Activated gamma-delta T cell (primary cell): ENCODE data around the gene CPSF3.
"Not testable (repeated sequence)": the region's sequence is repeated elsewhere in the genome, so short reads cannot be mapped to it uniquely, and the experiment has no call there.

Experiments used
- DNase-seq: peaks from one replicate; lab custom pipeline; 2025; lab: John Stamatoyannopoulos, UW

The CPSF3 gene

DNA sequence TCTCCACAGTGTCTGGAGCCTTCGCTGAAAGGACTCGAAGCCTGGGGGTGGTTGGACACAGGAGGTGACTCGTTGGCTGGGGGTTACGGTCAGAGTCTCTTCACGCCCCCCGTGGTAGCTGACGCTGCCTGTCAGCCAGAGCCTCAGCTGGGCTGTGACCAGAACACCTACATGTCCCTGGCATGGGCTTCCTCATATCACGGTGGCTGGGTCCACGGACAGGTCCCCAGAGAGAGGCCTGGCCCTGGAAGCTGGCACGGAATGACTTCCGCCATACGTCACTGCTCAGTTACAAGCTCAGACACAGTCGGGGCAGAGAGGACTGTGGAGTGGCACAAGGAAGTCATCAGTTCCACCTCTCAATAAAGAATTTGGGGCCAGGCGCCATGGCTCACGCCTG is 28.6 kb upstream of the CPSF3 start:
- no peak for DNase-seq

DNA sequence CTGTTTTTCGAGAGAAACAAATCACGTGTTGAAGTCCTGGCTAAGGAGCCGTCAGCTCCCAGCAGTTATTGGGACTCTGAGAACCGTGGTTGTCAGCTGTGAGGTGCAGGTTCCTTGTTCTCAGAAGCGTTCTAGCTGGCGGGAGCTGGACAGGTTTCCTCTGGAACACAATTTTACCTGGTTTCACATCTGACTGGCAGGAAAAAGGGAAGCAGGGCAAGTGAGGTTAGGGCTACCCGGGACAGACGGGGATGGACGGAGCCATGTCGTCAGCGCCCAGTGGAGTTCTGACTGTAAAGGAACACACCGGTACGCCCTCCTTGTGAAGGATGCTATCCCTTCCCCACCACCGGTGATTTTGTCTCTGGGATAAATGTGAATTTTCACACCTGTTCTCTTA is 26.3 kb upstream of the CPSF3 start:
- no peak for DNase-seq

DNA sequence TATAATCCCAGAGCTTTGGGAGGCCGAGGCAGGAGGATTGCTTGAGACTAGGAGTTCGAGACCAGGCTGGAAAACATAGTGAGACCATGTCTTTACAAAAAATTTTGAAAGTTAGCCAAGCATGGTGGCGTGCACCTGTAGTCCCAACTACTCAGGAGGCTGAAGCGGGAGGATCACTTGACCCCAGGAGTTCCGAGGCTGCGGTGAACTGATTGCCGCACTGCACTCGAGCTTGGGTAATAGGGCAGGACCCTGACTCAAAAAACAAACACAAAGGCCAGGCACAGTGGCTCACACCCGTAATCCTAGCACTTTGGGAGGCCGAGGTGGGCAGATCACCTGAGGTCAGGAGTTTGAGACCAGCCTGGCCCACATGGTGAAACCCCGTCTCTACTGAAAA is 25.2 kb upstream of the CPSF3 start:
- DNase-seq: not testable (repeated sequence)

DNA sequence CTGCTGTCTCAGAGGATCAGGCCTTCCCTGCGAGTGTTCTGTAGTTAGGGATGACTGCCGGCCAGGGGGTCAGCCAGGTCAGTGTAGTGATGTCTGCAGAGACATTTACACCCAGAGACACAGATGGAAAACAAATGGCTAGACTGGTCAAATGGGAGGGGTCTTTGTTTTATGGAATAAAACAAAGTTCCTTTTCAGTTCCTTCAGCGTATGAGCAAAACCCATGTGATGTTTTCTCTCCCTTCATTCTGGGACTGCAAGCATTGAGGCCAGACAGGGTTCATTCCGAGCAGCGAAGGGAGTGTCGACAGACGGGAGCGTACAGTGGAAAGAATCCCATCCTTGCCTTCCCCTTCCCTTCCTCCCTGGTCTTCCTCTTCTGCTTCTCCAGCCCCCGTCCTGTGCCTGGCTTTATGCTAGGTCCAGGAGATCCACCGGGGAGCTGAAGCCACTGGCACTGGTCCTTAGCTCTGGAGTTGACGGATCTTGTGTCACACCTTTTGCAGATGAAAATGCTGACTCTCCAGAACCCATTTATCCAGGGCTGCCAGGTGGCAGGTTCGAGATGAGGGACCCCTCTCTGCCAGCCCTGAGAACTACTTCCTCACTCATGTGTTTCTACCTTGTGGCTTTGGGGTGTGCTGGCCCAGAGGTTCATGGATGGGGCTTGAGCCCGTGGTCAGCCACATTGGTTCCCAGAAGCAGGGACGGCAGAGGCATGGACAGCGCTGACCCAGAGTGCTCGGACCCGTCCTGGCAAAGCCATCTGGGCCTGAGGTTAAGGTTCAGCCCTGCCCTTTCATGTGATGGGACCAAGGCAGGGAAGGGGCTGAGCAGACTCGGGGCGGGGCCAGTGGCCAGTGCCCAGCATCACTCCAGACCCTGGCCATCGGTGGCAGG is 24.3 kb upstream of the CPSF3 start:
- no peak for DNase-seq

GRCh38 chr2:9400268-9401058 is 23.0 kb upstream of the CPSF3 start:
- DNase-seq: no peak

DNA sequence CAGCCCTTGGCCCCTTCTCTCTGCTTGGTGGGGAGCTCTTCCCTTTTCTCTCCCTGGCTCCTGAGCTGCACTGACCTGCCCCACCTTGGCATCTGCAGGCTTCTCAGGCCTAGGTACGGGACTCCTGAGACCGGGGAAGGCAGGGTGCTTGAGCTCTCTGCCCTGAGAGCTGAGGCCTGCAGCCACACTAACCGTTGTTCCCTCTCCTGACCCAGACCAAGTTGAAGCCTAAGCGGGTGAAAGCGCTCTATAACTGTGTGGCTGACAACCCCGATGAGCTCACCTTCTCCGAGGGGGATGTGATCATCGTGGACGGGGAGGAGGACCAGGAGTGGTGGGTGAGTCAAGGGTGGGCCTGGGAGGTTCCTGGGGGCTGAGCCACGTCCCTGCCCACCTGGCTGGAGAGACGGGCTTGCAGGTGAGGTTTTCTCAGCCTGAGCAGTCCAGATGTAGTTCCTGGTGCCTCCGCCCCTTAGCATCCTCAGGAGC is 22.4 kb upstream of the CPSF3 start:
- DNase-seq: no peak

- DNase-seq: no peak
These were observed 21.6 kb upstream of the CPSF3 start for GRCh38 chr2:9401646-9402371.

DNA sequence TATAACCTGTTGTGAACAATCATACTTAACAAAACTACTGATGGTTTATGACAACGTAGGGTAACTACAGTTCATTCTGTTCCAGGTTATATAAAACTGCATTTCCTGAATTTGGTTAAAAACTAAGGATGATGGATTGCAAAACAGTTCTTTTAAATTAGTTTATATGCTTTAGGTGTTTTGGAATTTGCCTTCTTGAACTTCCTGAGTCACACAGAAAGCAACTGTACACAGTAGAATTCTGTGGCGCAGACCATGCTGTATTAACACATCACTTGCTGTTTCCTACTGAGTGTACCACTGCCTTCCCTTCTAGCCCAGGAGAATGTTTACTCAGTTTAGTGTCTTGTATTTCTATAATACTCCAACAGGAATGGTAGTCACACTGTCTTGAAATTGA is 19.5 kb upstream of the CPSF3 start:
- DNase-seq: no peak

DNA sequence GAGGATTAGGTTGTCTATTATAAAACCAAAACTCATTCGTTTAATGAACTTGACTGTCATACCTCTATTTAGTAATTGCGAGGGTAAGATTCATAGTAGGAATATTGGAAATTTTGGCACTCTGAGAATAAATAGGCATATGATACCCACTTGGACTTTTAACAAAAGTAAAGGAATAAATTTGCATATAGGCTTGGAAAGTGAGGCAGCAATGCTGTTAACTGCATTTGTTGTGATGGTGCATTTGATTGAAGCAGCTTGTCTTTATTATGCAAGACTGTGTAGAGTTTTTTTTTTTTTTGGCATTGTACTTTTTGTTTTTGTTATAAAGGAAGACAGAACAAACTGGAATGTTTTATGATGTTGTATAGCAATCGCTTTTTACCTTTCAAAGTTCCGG is 19.0 kb upstream of the CPSF3 start:
- DNase-seq: no peak

- DNase-seq: no peak
These were observed 17.8 kb upstream of the CPSF3 start for GRCh38 chr2:9405636-9406035.

DNA sequence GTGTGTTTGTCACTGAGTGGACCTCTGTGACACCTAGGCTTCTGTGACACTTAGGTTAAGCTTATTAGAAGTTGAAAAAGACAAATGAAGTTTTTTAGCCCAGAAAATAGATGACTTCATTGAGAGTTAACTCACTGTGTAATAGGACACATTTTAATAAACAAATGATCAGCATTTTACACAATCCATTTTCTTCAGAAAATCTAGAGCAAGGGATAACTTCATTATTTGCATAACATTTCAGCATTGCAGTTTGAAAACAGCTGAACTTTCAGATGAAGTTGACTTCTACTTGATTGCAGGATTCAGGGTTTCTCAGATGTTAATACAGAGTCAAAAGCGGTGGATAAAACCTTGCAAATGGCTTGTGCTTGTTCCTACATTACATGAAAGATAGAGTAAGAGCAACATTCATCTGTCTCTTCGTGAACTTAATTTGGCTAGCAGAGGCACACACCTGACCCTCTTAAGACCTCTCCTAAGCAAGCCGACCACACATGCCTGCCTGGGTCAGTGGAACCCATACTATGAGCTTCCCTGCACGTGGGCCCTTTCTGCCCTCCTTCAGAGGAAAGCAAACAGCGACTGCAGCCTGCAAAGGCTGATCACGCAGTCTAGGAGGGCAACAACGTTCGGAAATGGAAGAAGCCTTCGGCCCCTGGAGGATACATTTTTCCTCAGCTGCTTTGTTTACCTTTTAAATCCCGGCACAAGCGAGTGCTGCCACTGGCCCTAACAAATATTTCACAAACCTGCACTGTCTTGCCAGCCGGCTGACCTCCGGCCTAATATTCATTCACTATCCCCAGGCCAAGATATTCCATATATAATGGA is 16.7 kb upstream of the CPSF3 start:
- no peak for DNase-seq

GRCh38 chr2:9407363-9407811 is 16.1 kb upstream of the CPSF3 start:
- no peak for DNase-seq

DNA sequence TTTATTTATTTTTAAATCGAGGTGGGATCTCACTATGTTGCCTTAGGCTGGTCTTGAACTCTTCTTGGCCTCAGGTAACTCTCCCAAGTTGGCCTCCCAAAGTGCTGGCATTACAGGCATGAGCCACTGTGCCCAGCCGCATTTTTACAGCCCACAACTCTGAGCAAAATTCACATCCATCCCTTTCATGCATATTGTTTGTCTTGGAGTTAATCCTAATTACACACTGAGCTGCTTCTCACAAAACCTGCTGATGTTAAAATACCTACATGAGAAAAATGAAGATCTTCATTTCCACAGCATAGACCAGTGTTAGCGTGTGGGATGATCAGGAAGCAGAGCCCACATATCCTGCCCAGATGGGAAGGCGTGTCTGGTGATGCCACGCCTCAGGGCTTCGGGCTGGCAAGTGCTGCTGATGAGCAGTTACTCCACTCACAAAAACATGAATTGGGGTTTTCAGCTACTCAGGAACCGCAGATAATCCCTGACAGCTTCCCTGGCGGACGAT is 14.8 kb upstream of the CPSF3 start:
- no peak for DNase-seq

- no peak for DNase-seq
These were observed 13.3 kb upstream of the CPSF3 start for GRCh38 chr2:9410108-9410507.

DNA sequence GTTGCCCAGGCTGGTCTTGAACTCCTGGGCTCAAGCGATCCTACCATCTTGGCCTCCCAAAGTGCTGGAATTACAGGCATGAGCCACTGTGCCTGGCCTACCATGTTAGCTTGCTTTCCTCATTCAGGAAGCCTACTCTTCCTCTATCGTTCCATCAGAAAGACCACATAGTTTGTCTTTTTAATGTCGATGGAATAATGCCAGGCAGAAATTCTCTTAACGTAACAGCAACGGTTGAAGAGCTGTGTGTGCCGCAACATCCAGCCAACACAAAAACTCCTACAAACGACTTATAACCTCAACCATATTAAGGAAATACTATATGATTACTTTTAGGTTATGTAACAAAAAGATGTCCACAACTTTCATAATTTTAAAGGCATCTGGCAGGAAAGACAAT is 10.7 kb upstream of the CPSF3 start:
- DNase-seq: no peak

DNA sequence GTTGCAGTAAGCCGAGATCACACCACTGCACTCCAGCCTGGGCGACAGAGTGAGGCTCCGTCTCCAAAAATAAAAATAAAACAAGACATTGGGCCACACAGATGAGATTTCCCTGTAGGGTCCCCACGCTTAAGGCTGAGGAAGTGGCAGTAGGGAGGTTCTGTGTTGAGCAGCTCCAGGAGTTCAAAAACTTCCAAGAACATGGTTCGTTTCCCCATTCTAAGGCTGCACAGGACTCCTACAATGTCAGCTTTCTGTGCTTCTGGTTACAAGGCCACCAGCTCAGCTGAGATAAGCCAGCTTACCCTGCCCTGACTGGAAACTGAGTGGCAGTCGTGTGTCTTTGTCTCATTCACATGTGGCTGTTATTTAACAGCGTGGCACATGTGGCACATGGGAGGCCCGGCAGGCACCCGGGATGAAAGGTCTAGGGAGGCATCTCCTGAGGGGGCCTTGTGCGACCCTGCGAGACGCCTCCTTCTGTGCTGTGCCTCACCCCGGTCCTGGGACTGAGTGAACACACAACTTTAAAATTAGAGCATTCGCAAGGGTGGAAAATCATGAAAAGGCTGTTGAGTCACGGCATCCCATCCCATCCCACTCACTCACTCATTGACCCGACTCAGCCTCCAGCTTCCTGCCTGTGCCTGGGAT is 7.8 kb upstream of the CPSF3 start:
- no peak for DNase-seq

- DNase-seq: no peak
These were observed 7.0 kb upstream of the CPSF3 start for GRCh38 chr2:9416267-9416961.

DNA sequence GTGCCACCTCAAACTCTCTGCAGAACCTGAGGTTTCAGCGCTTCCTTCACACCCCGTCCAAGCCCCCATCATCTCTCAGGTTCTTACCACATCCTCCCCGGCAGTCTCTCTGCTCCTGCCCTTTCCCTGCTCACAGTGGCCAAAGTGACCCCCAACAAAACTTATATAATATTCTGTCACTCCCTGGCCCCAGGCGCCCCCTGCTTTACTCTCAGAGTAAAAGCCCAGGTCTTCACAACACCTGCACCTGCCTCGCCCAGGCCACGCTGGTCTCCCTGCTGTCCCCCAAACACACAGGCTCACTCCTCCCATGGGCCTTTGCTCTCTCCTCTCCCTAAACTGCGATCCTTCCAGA is 6.5 kb upstream of the CPSF3 start:
- no peak for DNase-seq

GRCh38 chr2:9417725-9418124 is 5.7 kb upstream of the CPSF3 start:
- DNase-seq: no peak

- no peak for DNase-seq
These were observed 4.7 kb upstream of the CPSF3 start for GRCh38 chr2:9418746-9419145.
